OCI-LY7 (cell line): ENCODE data around the gene GPRASP3. TPM values are rescaled to one million over a fixed set of nuclear protein-coding genes. Genes with fewer than 3 reads are reported as not detected.
"Not testable (repeated sequence)": the region's sequence is repeated elsewhere in the genome, so short reads cannot be mapped to it uniquely, and the experiment has no call there.

Experiments
- Bru-seq: library from RNA; stranded (reverse); fragments of 400-500 nt; gene quantifications from one replicate; lab custom pipeline; 2021; lab: Mats Ljungman, UMichigan
- BruChase-seq, 2 experiments: library from RNA; stranded (reverse); fragments of 400-500 nt; gene quantifications; one replicate each; lab custom pipeline; 2021; lab: Mats Ljungman, UMichigan
- BruUV-seq: library from RNA; stranded (reverse); fragments of 400-500 nt; replicated peaks from 2 replicates; lab custom pipeline; 2021; lab: Mats Ljungman, UMichigan
- CTCF ChIA-PET: fragments of 300-600 bp; sonication (Branson Sonifier 250); formaldehyde crosslinking; loops from one replicate; lab custom pipeline; 2022; ENCODE audit warnings: antibody characterized with exemption; ENCODE audit not compliant: unreplicated experiment; lab: Charles Lee
- POLR2A ChIA-PET: fragments of 300-600 bp; sonication (Branson Sonifier 250); formaldehyde crosslinking; loops from one replicate; lab custom pipeline; 2022; ENCODE audit warnings: antibody characterized with exemption; lab: Charles Lee
- DNase-seq: peaks from one replicate; pipeline ENCODE4 v3.0.0-alpha.2; 2015; ENCODE audit warnings: low spot score
- H2AFZ ChIP-seq: fragments of 200-600 bp; sonication (generic), shearing (Covaris generic); 2 replicates; pipeline ENCODE4 v1.6.1; 2014; ENCODE audit warnings: mild to moderate bottlenecking, antibody characterized with exemption, low read length, moderate library complexity
- H3K27ac ChIP-seq: fragments of 200-600 bp; sonication (generic); 2 replicates; pipeline ENCODE4 v1.5.1; 2014; ENCODE audit warnings: mixed run types, low read depth, mild to moderate bottlenecking, moderate library complexity, low read length, inconsistent platforms; ENCODE audit not compliant: poor library complexity, severe bottlenecking
- H3K36me3 ChIP-seq: fragments of 200-600 bp; sonication (generic); 2 replicates; pipeline ENCODE4 v1.6.1; 2014; ENCODE audit warnings: mild to moderate bottlenecking, antibody characterized with exemption, low read length, moderate library complexity, mixed read lengths; ENCODE audit not compliant: insufficient read depth
- H3K4me1 ChIP-seq: fragments of 200-600 bp; sonication (generic); 2 replicates; pipeline ENCODE4 v1.5.1; 2014; ENCODE audit warnings: mild to moderate bottlenecking, low read length; ENCODE audit not compliant: insufficient read depth, poor library complexity, severe bottlenecking
- H3K4me2 ChIP-seq: fragments of 200-600 bp; sonication (generic); 2 replicates; pipeline ENCODE4 v1.6.1; 2014; ENCODE audit warnings: mild to moderate bottlenecking, low read length
- H3K4me3 ChIP-seq: fragments of 200-600 bp; sonication (generic); 2 replicates; pipeline ENCODE4 v1.5.1; 2014; ENCODE audit warnings: mild to moderate bottlenecking, low read depth, low read length; ENCODE audit not compliant: poor library complexity, severe bottlenecking
- H3K79me2 ChIP-seq: fragments of 200-600 bp; sonication (generic); 2 replicates; pipeline ENCODE4 v1.6.1; 2016; ENCODE audit warnings: low read depth, mild to moderate bottlenecking, low read length, moderate library complexity, mixed read lengths; ENCODE audit not compliant: insufficient read depth
- H3K9me2 ChIP-seq: fragments of 200-600 bp; sonication (generic); 2 replicates; pipeline ENCODE4 v1.6.1; 2016; ENCODE audit warnings: mild to moderate bottlenecking, low read length, mixed read lengths; ENCODE audit not compliant: insufficient read depth
- H3K9me3 ChIP-seq: fragments of 200-600 bp; sonication (generic); 2 replicates; pipeline ENCODE4 v1.6.1; 2014; ENCODE audit warnings: mild to moderate bottlenecking, mixed run types, low read length, mixed read lengths
- H4K20me1 ChIP-seq: fragments of 200-600 bp; sonication (generic); 2 replicates; pipeline ENCODE4 v1.6.1; 2014; ENCODE audit warnings: mild to moderate bottlenecking, antibody characterized with exemption, low read length, moderate library complexity, mixed read lengths; ENCODE audit not compliant: insufficient read depth
- CTCF ChIP-seq: fragments of 200-600 bp; sonication (generic); conservative IDR thresholded peaks from 2 replicates; pipeline ENCODE4 v1.5.1; 2014; ENCODE audit warnings: mild to moderate bottlenecking, antibody characterized with exemption, low read length, moderate library complexity, mixed read lengths
- EZH2phosphoT487 ChIP-seq: fragments of 200-600 bp; sonication (generic); IDR thresholded peaks from 2 replicates; pipeline ENCODE4 v1.6.1; 2018; ENCODE audit warnings: low read depth, borderline replicate concordance, mild to moderate bottlenecking, mixed run types, antibody characterized with exemption, low read length, moderate library complexity, mixed read lengths
- intact Hi-C: fragments of 100-400 bp; cut with micrococcal nuclease; formaldehyde crosslinking; loops from one replicate; pipeline ENCODE4 v1.10.0; 2022; ENCODE audit not compliant: unreplicated experiment
- long read RNA-seq: library from polyadenylated mRNA; stranded (forward); transcript quantifications from one replicate; pipeline ENCODE4 v2.0.0, GENCODE V29; 2022
- total RNA-seq, 2 experiments: library from RNA; depleted of rRNA in 1 of 2; stranded (reverse); fragments of >200 nt in 1 of 2; shearing (Covaris generic) in 1 of 2; gene quantifications; 2 replicates each; pipeline ENCODE4 v1.2.3, GENCODE V29; 2014 to 2022

GPRASP3 gene
- total RNA-seq (2014; rRNA removed; shearing (Covaris generic)) (0.13 TPM in 1 of 2 replicates, not detected in the other), total RNA-seq (2022) (not detected in 2 replicates), Bru-seq, nascent RNA (not detected), BruChase-seq, experiment 1, labeled RNA remaining after a 6-hour chase (percentile 9 among the genes with signal in this experiment), BruChase-seq, experiment 2, labeled RNA remaining after a 2-hour chase (percentile 7 among the genes with signal in this experiment)
- long read RNA-seq, result 0 reads

- no peak within 1 kb of the TSS for H3K27ac ChIP-seq
These were observed at the start of gene GPRASP3 for GRCh38 chrX:102720237-102721168. Gene GPRASP3 (plus strand): TSS chrX:102720743. CDS start chrX:102748996, 28,253 bp downstream.

GRCh38 chrX:102672856-102673255 lies 47.7 kb upstream of the GPRASP3 start:
- no peaks in the 10 kb centered on the region for H3K36me3 ChIP-seq
- TF ChIP-seq CTCF (no peak), EZH2phosphoT487 (no peak)
- BruUV-seq, result no TSS peak

More at GRCh38 chrX:102720237-102721168, at the start of gene GPRASP3:
- Histone ChIP-seq H3K4me2 (peak within 1 kb of the TSS; percentile 16; the same call in 1 of the 2 replicates), H3K36me3 (no peaks in the 10 kb centered on the region), H3K79me2 (no peaks in the 10 kb centered on the region), H3K4me1 (no peaks in the 10 kb centered on the region), H3K4me3 (no peak within 1 kb of the TSS), H4K20me1 (no peaks in the 10 kb centered on the region), H3K9me3 (no peaks in the 10 kb centered on the region), H2AFZ (no peak within 1 kb of the TSS), H3K9me2 (no peaks in the 10 kb centered on the region)
- TF ChIP-seq EZH2phosphoT487 (no peak), CTCF (no peak)
- ChIA-PET CTCF (no interaction called here), POLR2A (interaction anchor here (1.1 kb wide), 1 partner anchor 11 kb away, joined by 3 read pairs; no protein-coding TSS in a partner anchor)
- BruUV-seq, result no TSS peak
- DNase-seq, result no peak
- intact Hi-C loops, result no loop called here

GRCh38 chrX:102677479-102677878 lies 43.1 kb upstream of the GPRASP3 start:
- intact Hi-C loops, H3K9me2 ChIP-seq, H3K4me2 ChIP-seq, H2AFZ ChIP-seq, POLR2A ChIA-PET, H3K79me2 ChIP-seq, H3K27ac ChIP-seq, BruUV-seq, H3K36me3 ChIP-seq, CTCF ChIA-PET, DNase-seq, H3K4me1 ChIP-seq, H4K20me1 ChIP-seq, H3K9me3 ChIP-seq, H3K4me3 ChIP-seq: not testable (repeated sequence)

More at GRCh38 chrX:102672856-102673255, 47.7 kb upstream of the GPRASP3 start:
- H4K20me1 ChIP-seq, result no peaks in the 10 kb centered on the region
- H3K4me2 ChIP-seq, result no peak overlapping the region
- no peaks in the 10 kb centered on the region for H3K79me2 ChIP-seq
- ChIA-PET POLR2A (interaction anchor here (0.9 kb wide), 1 partner anchor 8 kb away, joined by 3 read pairs; no protein-coding TSS in a partner anchor), CTCF (no interaction called here)
- no peaks in the 10 kb centered on the region for H3K9me2 ChIP-seq
- H3K4me1 ChIP-seq, result no peaks in the 10 kb centered on the region
- DNase-seq, result no peak
- no peak overlapping the region for H2AFZ ChIP-seq
- intact Hi-C loops, result no loop called here
- H3K27ac ChIP-seq, result no peak overlapping the region
- H3K9me3 ChIP-seq, result no peaks in the 10 kb centered on the region
- no peak overlapping the region for H3K4me3 ChIP-seq
